HK-2 (cell line): Measurements from ENCODE around the gene GPALPP1.
A peak's percentile ranks its signal among the peaks of the same experiment; 100 is the strongest.
"Not testable (repeated sequence)": the region's sequence is repeated elsewhere in the genome, so short reads cannot be mapped to it uniquely, and the experiment has no call there.

Experiments used
- DNase-seq: peaks from one replicate; pipeline ENCODE4 v3.0.0-alpha.2; 2018; ENCODE audit not compliant: unreplicated experiment

Gene GPALPP1

GRCh38 chr13:45007225-45007624, 17.9 kb downstream of the GPALPP1 start:
- DNase-seq: no peak

- no peak for DNase-seq
Observed at GRCh38 chr13:45007823-45008222, 18.5 kb downstream of the GPALPP1 start.

- no peak for DNase-seq
Observed at GRCh38 chr13:45011198-45011597, 21.9 kb downstream of the GPALPP1 start.

- no peak for DNase-seq
Observed at GRCh38 chr13:45015300-45015699, 26.0 kb downstream of the GPALPP1 start.

GRCh38 chr13:45016792-45017425, 27.6 kb downstream of the GPALPP1 start:
- no peak for DNase-seq

- not testable (repeated sequence) for DNase-seq
Observed at GRCh38 chr13:45019981-45020380, 30.6 kb downstream of the GPALPP1 start.

GRCh38 chr13:45021250-45021649, 31.9 kb downstream of the GPALPP1 start:
- DNase-seq: no peak

GRCh38 chr13:45024847-45025246, 35.5 kb downstream of the GPALPP1 start:
- no peak for DNase-seq

- DNase-seq: no peak
Observed at GRCh38 chr13:45034342-45034741, 45.0 kb downstream of the GPALPP1 start.

- DNase-seq: no peak
Observed at GRCh38 chr13:45036206-45036605, 46.9 kb downstream of the GPALPP1 start.

GRCh38 chr13:45040173-45040572, 50.8 kb downstream of the GPALPP1 start:
- DNase-seq: no peak

GRCh38 chr13:45040622-45041021, 51.3 kb downstream of the GPALPP1 start:
- no peak for DNase-seq

- no peak for DNase-seq
Observed at GRCh38 chr13:45042539-45042938, 53.2 kb downstream of the GPALPP1 start.

- DNase-seq: no peak
Observed at GRCh38 chr13:45046445-45046844, 57.1 kb downstream of the GPALPP1 start.

GRCh38 chr13:45047394-45048310, 58.3 kb downstream of the GPALPP1 start:
- DNase-seq: peak; percentile 69

- DNase-seq: no peak
Observed at GRCh38 chr13:45048890-45049407, 59.6 kb downstream of the GPALPP1 start.

GRCh38 chr13:45049478-45049877, 60.1 kb downstream of the GPALPP1 start:
- DNase-seq: no peak

GRCh38 chr13:45051315-45051714, 62.0 kb downstream of the GPALPP1 start:
- no peak for DNase-seq

GRCh38 chr13:45055198-45055901, 66.0 kb downstream of the GPALPP1 start:
- DNase-seq: no peak

- no peak for DNase-seq
Observed at GRCh38 chr13:45055902-45056648, 66.7 kb downstream of the GPALPP1 start.

GRCh38 chr13:45060062-45060461, 70.7 kb downstream of the GPALPP1 start:
- DNase-seq: no peak
